ENCODE results near the gene HLA-E. TPM values are rescaled to one million over a fixed set of nuclear protein-coding genes. Genes with fewer than 3 reads are reported as not detected.

Gene HLA-E
- total RNA-seq, 1 donor from 2014 or later = 93.3 TPM

DNA sequence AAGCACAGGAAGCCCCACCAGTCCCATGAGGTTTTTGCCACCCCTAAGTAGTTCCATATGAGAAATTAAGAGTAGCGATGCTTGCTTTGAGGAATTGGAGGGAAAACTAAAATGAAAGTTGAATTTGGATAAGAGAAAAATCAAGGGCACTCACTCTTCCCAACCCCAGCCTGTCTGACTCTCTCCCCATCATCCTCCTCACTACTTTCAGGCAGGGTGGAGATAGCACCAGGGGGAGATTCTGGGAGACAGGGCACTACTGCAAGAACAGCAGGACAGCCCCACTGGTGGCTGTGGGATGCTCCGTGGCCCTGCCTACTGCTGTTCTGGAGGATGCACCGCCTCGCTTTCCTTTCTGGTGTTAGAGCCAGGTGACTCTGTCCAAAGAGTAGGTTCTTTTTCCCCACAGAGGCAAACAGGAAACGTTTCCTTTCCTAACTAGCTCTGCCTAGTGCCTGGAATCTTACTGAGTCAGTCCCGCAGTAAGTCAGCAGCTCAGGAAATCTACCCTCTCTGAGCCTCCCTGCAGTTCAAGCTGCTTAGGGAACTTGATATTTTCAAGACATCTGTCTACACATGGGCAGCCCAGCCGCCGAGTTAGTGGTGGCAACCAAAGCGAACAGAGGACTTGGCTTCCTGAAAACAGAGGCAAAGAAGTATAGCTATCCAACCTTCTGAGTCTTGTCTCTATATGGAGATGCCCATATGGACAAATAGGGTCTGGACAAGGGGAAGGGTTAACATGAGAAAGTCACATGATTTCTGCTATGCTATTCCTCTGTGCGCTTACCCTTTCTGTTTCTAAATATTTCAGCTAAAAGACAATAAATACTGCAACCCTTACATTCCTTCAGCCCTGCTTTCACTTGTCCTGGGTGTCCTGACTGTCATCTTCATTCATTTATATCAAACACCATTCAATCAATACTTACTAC lies 11.4 kb downstream of the HLA-E start:
- H3K4me3 ChIP-seq (ENCODE audit: low read depth, low read length) = no peak overlapping the region
- TF ChIP-seq, protein P1, sequence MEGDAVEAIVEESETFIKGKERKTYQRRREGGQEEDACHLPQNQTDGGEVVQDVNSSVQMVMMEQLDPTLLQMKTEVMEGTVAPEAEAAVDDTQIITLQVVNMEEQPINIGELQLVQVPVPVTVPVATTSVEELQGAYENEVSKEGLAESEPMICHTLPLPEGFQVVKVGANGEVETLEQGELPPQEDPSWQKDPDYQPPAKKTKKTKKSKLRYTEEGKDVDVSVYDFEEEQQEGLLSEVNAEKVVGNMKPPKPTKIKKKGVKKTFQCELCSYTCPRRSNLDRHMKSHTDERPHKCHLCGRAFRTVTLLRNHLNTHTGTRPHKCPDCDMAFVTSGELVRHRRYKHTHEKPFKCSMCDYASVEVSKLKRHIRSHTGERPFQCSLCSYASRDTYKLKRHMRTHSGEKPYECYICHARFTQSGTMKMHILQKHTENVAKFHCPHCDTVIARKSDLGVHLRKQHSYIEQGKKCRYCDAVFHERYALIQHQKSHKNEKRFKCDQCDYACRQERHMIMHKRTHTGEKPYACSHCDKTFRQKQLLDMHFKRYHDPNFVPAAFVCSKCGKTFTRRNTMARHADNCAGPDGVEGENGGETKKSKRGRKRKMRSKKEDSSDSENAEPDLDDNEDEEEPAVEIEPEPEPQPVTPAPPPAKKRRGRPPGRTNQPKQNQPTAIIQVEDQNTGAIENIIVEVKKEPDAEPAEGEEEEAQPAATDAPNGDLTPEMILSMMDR (conservative IDR thresholded peaks at IDR 0.05; ENCODE audit: low read depth, low read length) = no peak
- no peak for DNase-seq (ENCODE audit: low read depth)

DNA sequence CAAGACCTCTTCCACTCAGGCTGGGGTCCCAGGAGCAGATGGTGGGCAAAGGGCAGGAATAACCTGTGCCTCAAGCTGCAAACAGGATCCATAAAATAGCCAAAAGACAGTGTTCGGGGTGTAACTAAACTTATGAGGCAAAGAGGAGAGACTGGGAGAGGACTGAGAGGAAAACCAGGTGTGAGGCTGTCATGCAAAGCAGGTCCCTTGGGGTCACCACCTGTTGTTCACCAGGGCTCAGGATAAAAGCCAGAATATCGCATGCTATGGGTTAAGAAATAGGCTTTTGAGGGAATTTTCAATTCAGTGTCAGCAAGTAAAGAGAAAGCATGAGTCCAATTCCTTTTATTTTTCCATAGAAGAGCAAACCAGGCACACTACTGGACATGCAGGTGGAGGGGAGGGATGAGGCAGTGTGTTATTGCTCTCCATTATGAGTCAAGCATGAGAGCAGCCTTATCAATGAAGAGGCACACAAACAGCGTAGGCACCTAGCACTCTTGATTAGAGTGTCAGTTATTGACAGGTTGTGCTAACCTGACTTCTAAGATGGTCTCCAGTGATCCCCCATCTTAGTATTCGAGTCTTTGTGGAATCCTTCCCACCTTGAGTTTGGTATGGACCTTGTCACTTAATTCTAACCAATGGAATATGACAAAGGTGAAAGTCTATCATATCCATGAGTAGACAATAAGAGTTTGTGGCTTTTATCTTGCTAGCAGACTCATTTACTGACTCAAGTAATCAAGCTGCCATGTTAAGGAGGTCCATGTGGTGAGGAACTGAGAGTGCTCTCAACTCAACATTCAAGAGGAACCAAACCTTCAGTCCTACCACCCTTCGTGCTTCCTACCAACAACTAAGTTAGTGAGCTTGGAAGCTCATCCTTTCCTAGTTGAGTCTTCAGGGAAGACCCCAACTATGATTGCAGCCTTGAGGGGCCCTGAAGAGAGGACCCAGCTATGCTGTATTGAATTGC lies 18.8 kb downstream of the HLA-E start:
- TF ChIP-seq, protein P1 (conservative IDR thresholded peaks at IDR 0.05; ENCODE audit: low read depth, low read length) = no peak

DNA sequence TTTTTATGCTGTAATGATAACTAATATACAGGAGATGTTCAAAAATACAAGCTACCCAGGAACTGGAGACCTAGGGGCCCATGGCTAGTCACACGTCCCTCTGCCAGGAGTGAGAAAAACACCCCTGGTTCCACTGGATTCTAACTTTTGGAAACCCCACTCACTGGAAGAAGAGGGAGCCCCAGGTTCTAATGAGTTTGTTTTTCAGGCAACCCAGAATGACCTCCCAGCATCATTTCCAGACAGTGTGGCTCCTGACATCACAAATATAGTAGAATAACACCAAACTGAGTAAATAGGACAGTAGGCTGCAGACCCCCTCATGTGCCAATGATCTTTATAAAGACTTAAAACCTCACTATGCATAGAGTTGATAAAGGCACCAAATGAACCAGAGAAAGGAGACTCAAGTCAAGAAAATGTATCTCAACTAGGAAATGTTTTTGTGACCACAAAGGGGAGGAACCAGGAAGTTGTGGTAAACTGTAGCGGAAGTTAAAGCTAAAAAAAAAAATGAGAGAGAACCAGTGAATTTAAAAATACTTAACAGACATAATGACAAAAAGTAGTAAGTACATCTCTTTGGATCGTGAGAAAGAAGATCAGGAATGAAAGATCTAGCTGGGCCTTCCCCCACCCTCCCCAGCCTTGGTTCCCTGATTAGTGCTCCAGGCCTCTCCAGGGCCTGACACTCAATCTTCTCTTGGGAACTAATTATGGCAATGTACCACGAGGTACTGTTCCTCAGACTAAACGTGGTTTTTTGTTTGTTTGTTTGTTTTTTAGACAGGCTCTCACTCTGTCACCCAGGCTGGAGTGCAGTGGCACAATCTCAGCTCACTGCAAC lies 19.8 kb downstream of the HLA-E start:
- TF ChIP-seq, protein P1 (conservative IDR thresholded peaks at IDR 0.05; ENCODE audit: low read depth, low read length) = no peak
- no peak for DNase-seq (ENCODE audit: low read depth)

More for the DNA sequence above, 18.8 kb downstream of the HLA-E start:
- no peak overlapping the region for H3K4me3 ChIP-seq (ENCODE audit: low read depth, low read length)
- DNase-seq (ENCODE audit: low read depth) = no peak

DNA sequence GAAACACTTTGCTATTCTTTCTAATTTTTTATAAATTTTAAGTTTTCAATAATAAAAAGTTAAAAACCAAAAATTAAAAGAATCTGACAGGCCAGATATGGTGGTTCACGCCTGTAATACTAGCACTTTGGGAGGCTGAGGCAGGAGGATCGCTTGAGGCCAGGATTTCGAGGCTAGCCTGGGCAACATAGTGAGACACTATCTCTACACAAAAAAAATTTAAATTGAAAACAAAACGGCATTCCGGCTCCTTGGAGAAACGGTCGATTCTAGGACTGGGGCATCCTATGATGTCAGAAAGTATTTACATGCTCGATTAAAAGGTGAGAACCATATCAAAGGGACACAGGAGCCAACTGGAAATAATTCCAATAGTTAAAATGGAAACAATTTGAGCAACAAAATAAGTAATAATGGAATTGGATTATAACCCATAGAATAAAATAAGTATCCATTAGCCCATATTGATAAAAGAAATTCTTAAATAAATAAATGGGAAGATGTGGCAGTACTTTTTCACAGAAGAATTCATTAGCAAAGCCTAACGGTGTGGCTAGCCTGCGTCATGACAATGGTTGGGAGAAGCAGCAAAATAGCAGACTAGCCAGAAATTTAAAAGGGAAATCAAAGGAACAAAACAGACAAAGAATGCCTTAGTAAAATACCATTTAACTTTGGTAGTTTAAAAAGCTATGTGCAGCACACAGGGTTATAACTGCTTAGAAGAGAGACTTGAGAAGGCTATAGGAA lies 21.3 kb downstream of the HLA-E start:
- DNase-seq (ENCODE audit: low read depth) = no peak
- TF ChIP-seq, protein P1 (conservative IDR thresholded peaks at IDR 0.05; ENCODE audit: low read depth, low read length) = no peak
- H3K4me3 ChIP-seq (ENCODE audit: low read depth, low read length) = no peak overlapping the region

More for the DNA sequence above, 19.8 kb downstream of the HLA-E start:
- no peak overlapping the region for H3K4me3 ChIP-seq (ENCODE audit: low read depth, low read length)

DNA sequence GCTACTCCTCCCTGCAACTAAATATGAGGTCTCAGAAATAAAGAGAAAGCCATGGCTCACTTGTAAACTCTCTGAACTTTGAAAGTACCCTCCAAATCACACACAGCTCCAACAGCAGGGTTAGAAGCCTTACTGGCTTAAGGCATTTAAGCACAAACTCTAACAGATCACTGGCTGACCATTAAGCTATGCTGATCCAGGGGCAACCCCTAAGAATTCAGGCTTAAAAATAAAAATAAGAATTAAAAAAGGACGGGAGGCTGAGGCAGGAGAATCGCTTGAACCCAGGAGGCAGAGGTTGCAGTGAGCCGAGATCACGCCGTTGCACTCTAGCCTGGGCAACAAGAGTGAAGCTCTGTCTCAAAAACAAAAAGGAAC lies 21.8 kb downstream of the HLA-E start:
- TF ChIP-seq, protein P1 (conservative IDR thresholded peaks at IDR 0.05; ENCODE audit: low read depth, low read length) = no peak
- H3K4me3 ChIP-seq (ENCODE audit: low read depth, low read length) = no peak overlapping the region
- DNase-seq (ENCODE audit: low read depth) = no peak
